B cell (primary cell): ENCODE measurements around the gene TATDN3.

Experiments used
- CTCF ChIP-seq: fragments of 200-600 bp; IDR thresholded peaks from one replicate; pipeline ENCODE4 v1.8.0; 2022; ENCODE audit warnings: antibody characterized with exemption, mild to moderate bottlenecking
- EZH2 ChIP-seq: IDR thresholded peaks from 2 replicates; pipeline ENCODE4 v1.6.1; 2012; ENCODE audit warnings: borderline replicate concordance, low read depth, mild to moderate bottlenecking, moderate library complexity, low read length; ENCODE audit not compliant: insufficient read depth, poor library complexity, severe bottlenecking

DNA sequence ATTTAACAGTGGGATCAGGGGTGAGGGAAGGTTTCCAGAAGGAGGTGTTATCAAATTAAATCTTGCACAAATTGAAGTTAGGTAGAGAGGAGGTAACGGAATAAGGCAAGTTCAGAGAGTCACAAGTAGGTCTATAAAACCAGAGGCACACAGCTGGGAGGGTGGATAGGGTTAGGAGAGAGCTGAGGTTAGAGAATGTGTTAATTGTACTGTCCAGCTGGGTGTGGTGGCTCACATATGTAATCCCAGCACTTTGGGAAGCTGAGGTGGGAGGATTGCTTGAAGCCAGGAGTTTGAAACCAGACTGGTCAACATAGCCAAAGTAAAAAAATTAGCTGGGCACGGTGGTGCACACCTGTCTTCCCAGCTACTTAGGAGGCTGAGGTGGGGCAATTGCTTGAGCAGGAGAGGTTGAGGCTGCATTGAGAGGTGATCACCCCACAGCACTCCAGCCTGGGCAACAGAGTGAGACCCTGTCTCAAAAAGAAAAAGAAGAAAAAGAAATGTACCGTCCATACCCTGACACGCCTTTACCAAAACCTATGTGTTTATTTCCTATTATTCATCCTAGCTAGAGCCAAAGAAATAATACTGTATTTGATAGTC lies 35.6 kb downstream of the TATDN3 start:
- TF ChIP-seq CTCF: no peak
- TF ChIP-seq EZH2: no peak
